GM19351 (cell line): ENCODE data around the gene TRPM3.
"Not testable (repeated sequence)": the region's sequence is repeated elsewhere in the genome, so short reads cannot be mapped to it uniquely, and the experiment has no call there.

ENCODE experiments used
- ATAC-seq: cut with Tn5 transposase; IDR thresholded peaks from one replicate; pipeline ENCODE4 v1.9.1; 2021; ENCODE audit warnings: mild to moderate bottlenecking, moderate library complexity; ENCODE audit not compliant: unreplicated experiment

The TRPM3 gene

GRCh38 chr9:70678153-70678552, 443.3 kb downstream of the TRPM3 start:
- no peak for ATAC-seq

- no peak for ATAC-seq
Measured at GRCh38 chr9:70677055-70677735, 444.2 kb downstream of the TRPM3 start.

- ATAC-seq = no peak
Measured at GRCh38 chr9:70675868-70676370, 445.5 kb downstream of the TRPM3 start.

- ATAC-seq = no peak
Measured at GRCh38 chr9:70673844-70674243, 447.6 kb downstream of the TRPM3 start.

- no peak for ATAC-seq
Measured at GRCh38 chr9:70672161-70672649, 449.2 kb downstream of the TRPM3 start.

- ATAC-seq = no peak
Measured at GRCh38 chr9:70668751-70669150, 452.7 kb downstream of the TRPM3 start.

GRCh38 chr9:70658765-70659164, 462.7 kb downstream of the TRPM3 start:
- ATAC-seq = no peak

- no peak for ATAC-seq
Measured at GRCh38 chr9:70656281-70656680, 465.1 kb downstream of the TRPM3 start.

GRCh38 chr9:70654144-70654543, 467.3 kb downstream of the TRPM3 start:
- ATAC-seq = no peak

- not testable (repeated sequence) for ATAC-seq
Measured at GRCh38 chr9:70644627-70645026, 476.8 kb downstream of the TRPM3 start.

GRCh38 chr9:70642341-70642740, 479.1 kb downstream of the TRPM3 start:
- ATAC-seq = no peak

GRCh38 chr9:70641631-70642030, 479.8 kb downstream of the TRPM3 start:
- ATAC-seq = no peak

GRCh38 chr9:70641031-70641430, 480.4 kb downstream of the TRPM3 start:
- ATAC-seq = no peak

GRCh38 chr9:70639853-70640814, 481.3 kb downstream of the TRPM3 start:
- peak; percentile 60 for ATAC-seq

GRCh38 chr9:70635790-70636189, 485.6 kb downstream of the TRPM3 start:
- no peak for ATAC-seq

GRCh38 chr9:70634696-70635095, 486.7 kb downstream of the TRPM3 start:
- no peak for ATAC-seq

GRCh38 chr9:70630971-70631370, 490.4 kb downstream of the TRPM3 start:
- no peak for ATAC-seq

GRCh38 chr9:70629080-70629685, 492.2 kb downstream of the TRPM3 start:
- ATAC-seq = not testable (repeated sequence)

- no peak for ATAC-seq
Measured at GRCh38 chr9:70625078-70625477, 496.3 kb downstream of the TRPM3 start.

- no peak for ATAC-seq
Measured at GRCh38 chr9:70618784-70619183, 502.6 kb downstream of the TRPM3 start.
